CD4-positive, alpha-beta T cell (primary cell): ENCODE results near the gene LRRC14B. TPM values are rescaled to one million over a fixed set of nuclear protein-coding genes. Genes with fewer than 3 reads are reported as not detected.

ENCODE experiments used
- ATAC-seq: fragments of 200-7000 bp; cut with Tn5 transposase; one replicate; pipeline ENCODE4 v1.10.0; 2022; ENCODE audit warnings: mild to moderate bottlenecking; ENCODE audit not compliant: poor library complexity
- CTCF ChIA-PET: fragments of 350-600 bp; sonication (Branson Sonifier 250); formaldehyde crosslinking; loops from one replicate; lab custom pipeline; 2021; ENCODE audit warnings: antibody characterized with exemption, inconsistent platforms; lab: Charles Lee
- POLR2A ChIA-PET: fragments of 350-600 bp; sonication (Branson Sonifier 250); formaldehyde crosslinking; loops from one replicate; lab custom pipeline; 2021; ENCODE audit warnings: antibody characterized with exemption, inconsistent platforms; lab: Charles Lee
- DNase-seq, 14 experiments: peaks; one replicate each; pipeline ENCODE4 v3.0.0-alpha.2; 2013 to 2020; ENCODE audit warnings: mixed read lengths in 2 of 14
- H3K27ac ChIP-seq, 2 donors: one replicate each; pipeline versions ENCODE4 v1.5.1 to v1.7.0; 2013; ENCODE audit warnings: low read length in 2 of 2, low read depth in 1 of 2, mild to moderate bottlenecking in 1 of 2
- H3K27me3 ChIP-seq, 2 experiments: 1 replicate in 1 of 2; 2 replicates in 1 of 2; pipeline versions ENCODE4 v1.6.1 to v1.7.0; 2013; ENCODE audit warnings: low read length in 2 of 2, control low read depth in 1 of 2, mild to moderate bottlenecking in 1 of 2, moderate library complexity in 1 of 2; ENCODE audit not compliant: insufficient read depth in 2 of 2, control insufficient read depth in 1 of 2
- H3K36me3 ChIP-seq: one replicate; pipeline ENCODE4 v1.6.1; 2013; ENCODE audit warnings: low read length, control low read depth; ENCODE audit not compliant: insufficient read depth
- H3K4me1 ChIP-seq: one replicate; pipeline ENCODE4 v1.6.1; 2013; ENCODE audit warnings: low read length, control low read depth; ENCODE audit not compliant: insufficient read depth
- H3K4me3 ChIP-seq: one replicate; pipeline ENCODE4 v1.5.1; 2013; ENCODE audit warnings: mild to moderate bottlenecking, low read length, moderate library complexity
- H3K9me3 ChIP-seq, 2 experiments: 1 replicate in 1 of 2; 2 replicates in 1 of 2; pipeline versions ENCODE4 v1.6.1 to v1.7.0; 2013; ENCODE audit warnings: low read length in 2 of 2, mild to moderate bottlenecking in 2 of 2, control low read depth in 1 of 2, moderate library complexity in 1 of 2; ENCODE audit not compliant: control insufficient read depth in 1 of 2, insufficient read depth in 1 of 2
- H3K27ac Mint-ChIP-seq: one replicate; pipeline ENCODE4 v1.8.0; 2020; ENCODE audit warnings: mixed read lengths
- H3K27me3 Mint-ChIP-seq: one replicate; pipeline ENCODE4 v1.8.0; 2021; ENCODE audit warnings: mixed read lengths
- H3K36me3 Mint-ChIP-seq: one replicate; pipeline ENCODE4 v1.8.0; 2021; ENCODE audit warnings: low read depth, mixed read lengths
- H3K4me1 Mint-ChIP-seq: one replicate; pipeline ENCODE4 v1.8.0; 2021; ENCODE audit warnings: low read depth, mixed read lengths
- H3K4me3 Mint-ChIP-seq: one replicate; pipeline ENCODE4 v1.8.0; 2020; ENCODE audit warnings: mild to moderate bottlenecking, mixed read lengths
- H3K9me3 Mint-ChIP-seq: one replicate; pipeline ENCODE4 v1.8.0; 2020; ENCODE audit warnings: mixed read lengths
- CTCF ChIP-seq: fragments of 200-600 bp; IDR thresholded peaks from one replicate; pipeline ENCODE4 v1.8.0; 2022; ENCODE audit warnings: antibody characterized with exemption, mild to moderate bottlenecking
- intact Hi-C, 2 experiments: fragments of 100-400 bp; cut with DNase I in 1 of 2; cut with micrococcal nuclease in 1 of 2; formaldehyde crosslinking; loops; one replicate each; pipeline versions ENCODE4 v1.15.1 to v1.9.0; 2023 to 2025; cut with DNase I, micrococcal nuclease
- total RNA-seq, 174 experiments: library from RNA in 2 of 174; stranded (reverse) in 2 of 174; gene quantifications; one replicate each; pipeline ENCODE4 v1.2.3 and lab custom pipeline; 2021 to 2026

LRRC14B gene
- total RNA-seq, 2 experiments from 2014 or later, result 0.14 TPM; not detected in 1

GRCh38 chr5:171801-172331 is 19.4 kb upstream of the LRRC14B start:
- no peaks in the 10 kb centered on the region for H3K27me3 Mint-ChIP-seq
- Histone ChIP-seq H3K9me3 (peaks cover 0 to 4% of the 10 kb centered on the region in 2 experiments), H3K4me3 (no peak overlapping the region), H3K4me1 (no peaks in the 10 kb centered on the region), H3K27ac (no peak overlapping the region), H3K36me3 (no peaks in the 10 kb centered on the region), H3K27me3 (no peaks in the 10 kb centered on the region)
- POLR2A ChIA-PET, result no interaction called here
- DNase-seq, result peak in 1 of 14 experiments; percentile 25
- intact Hi-C loops, result no loop called here
- H3K9me3 Mint-ChIP-seq, result no peaks in the 10 kb centered on the region
- ATAC-seq, result no peak
- CTCF ChIA-PET, result no interaction called here
- no peaks in the 10 kb centered on the region for H3K36me3 Mint-ChIP-seq
- H3K4me3 Mint-ChIP-seq, result no peak overlapping the region
- H3K27ac Mint-ChIP-seq, result no peak overlapping the region
- H3K4me1 Mint-ChIP-seq, result no peaks in the 10 kb centered on the region
- no peak for TF ChIP-seq CTCF

GRCh38 chr5:172421-172820 is 18.9 kb upstream of the LRRC14B start:
- H3K4me1 ChIP-seq, result no peaks in the 10 kb centered on the region
- H3K9me3 Mint-ChIP-seq, result no peaks in the 10 kb centered on the region
- no peaks in the 10 kb centered on the region for H3K4me1 Mint-ChIP-seq
- no peak overlapping the region for H3K4me3 ChIP-seq
- peaks cover 0 to 4% of the 10 kb centered on the region in 2 experiments for H3K9me3 ChIP-seq
- intact Hi-C loops, result no loop called here
- no peak for TF ChIP-seq CTCF
- no peaks in the 10 kb centered on the region for H3K36me3 Mint-ChIP-seq
- H3K4me3 Mint-ChIP-seq, result no peak overlapping the region
- peak in 1 of 14 experiments; percentile 24 for DNase-seq
- POLR2A ChIA-PET, result no interaction called here
- CTCF ChIA-PET, result no interaction called here
- H3K27ac Mint-ChIP-seq, result no peak overlapping the region
- no peaks in the 10 kb centered on the region for H3K27me3 ChIP-seq
- no peak for ATAC-seq
- H3K27ac ChIP-seq, result no peak overlapping the region
- no peaks in the 10 kb centered on the region for H3K36me3 ChIP-seq
- no peaks in the 10 kb centered on the region for H3K27me3 Mint-ChIP-seq

GRCh38 chr5:172841-173251 is 18.4 kb upstream of the LRRC14B start:
- Mint-ChIP-seq H3K4me3 (no peak overlapping the region), H3K27me3 (no peaks in the 10 kb centered on the region), H3K27ac (no peak overlapping the region), H3K4me1 (no peaks in the 10 kb centered on the region), H3K36me3 (no peaks in the 10 kb centered on the region), H3K9me3 (no peaks in the 10 kb centered on the region)
- TF ChIP-seq CTCF, result no peak
- peak in 1 of 14 experiments; percentile 19 for DNase-seq
- H3K27me3 ChIP-seq, result no peaks in the 10 kb centered on the region
- CTCF ChIA-PET, result no interaction called here
- H3K36me3 ChIP-seq, result no peaks in the 10 kb centered on the region
- no peak overlapping the region for H3K4me3 ChIP-seq
- intact Hi-C loops, result no loop called here
- no peaks in the 10 kb centered on the region for H3K4me1 ChIP-seq
- POLR2A ChIA-PET, result no interaction called here
- H3K27ac ChIP-seq, result no peak overlapping the region
- no peak for ATAC-seq
- H3K9me3 ChIP-seq, result peaks cover 0 to 4% of the 10 kb centered on the region in 2 experiments
